NCI-H146 treated with DMSO at 0.1 percent for 48 hours (cell line): ENCODE measurements around the gene RBM10.

Source experiments
- DNase-seq: peaks from one replicate; lab custom pipeline; 2025; ENCODE audit not compliant: unreplicated experiment; lab: John Stamatoyannopoulos, UW

Gene RBM10

DNA sequence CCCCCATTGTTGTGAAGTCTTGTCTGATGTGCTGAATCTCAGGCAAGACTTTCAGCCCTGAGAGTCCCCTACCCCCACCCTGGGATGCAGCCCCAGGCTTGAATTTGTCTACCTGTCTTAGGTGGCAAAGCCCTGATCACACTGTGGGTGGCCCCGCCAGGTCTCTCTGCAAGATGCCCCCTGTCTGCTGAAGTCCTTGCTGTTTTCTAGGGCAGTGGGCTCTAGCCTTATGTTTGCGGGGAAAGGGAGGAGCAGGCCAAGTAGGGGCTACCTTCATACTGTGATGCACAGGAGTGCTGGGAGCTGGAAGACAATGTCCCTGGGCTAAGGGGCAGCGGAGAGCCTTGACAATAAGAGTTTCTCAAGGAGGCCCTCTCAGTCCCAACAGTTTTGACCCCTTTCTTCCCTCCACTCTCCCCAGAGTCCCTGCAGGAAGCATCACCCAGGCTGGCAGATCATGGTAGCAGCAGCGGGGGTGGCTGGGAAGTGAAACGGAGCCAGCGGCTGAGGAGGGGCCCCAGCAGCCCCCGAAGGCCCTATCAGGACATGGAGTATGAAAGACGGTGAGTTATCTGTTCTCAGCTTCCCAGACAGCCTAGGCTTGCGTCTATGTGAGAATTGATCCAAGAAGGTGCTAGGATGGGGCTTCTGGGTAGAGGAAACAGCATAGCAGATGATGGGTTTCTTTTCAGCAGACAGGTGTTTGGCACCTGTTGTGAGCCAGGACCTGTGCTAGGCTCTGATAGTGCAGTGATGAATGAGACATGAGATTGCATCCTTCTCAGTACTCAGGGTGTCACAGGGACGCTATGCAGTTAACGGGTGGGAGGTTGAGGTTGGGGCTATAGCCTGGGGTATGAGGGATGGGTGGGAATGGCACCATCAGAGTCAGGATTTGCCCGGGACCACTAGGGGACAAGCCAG, 2.2 kb downstream of the RBM10 start:
- no peak for DNase-seq

DNA sequence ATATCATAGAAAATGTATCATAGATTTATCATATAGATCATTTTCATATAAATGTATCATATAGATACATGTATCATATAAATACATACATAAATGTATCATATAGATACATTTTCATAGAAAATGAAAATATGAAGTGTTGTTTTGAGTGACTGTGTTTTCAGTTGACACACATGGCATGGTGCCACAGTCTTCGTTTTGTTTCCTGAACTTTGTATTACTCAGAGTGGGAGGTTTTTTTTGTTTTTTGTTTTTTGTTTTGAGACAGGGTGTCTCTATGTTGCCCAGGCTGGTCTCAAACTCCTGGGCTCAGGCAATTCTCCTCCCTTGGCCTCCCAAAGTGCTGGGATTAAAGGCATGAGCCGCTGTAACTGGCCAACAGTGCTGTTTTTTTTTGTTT, 3.9 kb downstream of the RBM10 start:
- DNase-seq = no peak

GRCh38 chrX:47151435-47151834, 6.4 kb downstream of the RBM10 start:
- no peak for DNase-seq

- DNase-seq = no peak
These were observed 11.8 kb downstream of the RBM10 start for GRCh38 chrX:47156611-47157520.

GRCh38 chrX:47158131-47158530, 13.1 kb downstream of the RBM10 start:
- no peak for DNase-seq

- no peak for DNase-seq
These were observed 13.8 kb downstream of the RBM10 start for GRCh38 chrX:47158781-47159180.

DNA sequence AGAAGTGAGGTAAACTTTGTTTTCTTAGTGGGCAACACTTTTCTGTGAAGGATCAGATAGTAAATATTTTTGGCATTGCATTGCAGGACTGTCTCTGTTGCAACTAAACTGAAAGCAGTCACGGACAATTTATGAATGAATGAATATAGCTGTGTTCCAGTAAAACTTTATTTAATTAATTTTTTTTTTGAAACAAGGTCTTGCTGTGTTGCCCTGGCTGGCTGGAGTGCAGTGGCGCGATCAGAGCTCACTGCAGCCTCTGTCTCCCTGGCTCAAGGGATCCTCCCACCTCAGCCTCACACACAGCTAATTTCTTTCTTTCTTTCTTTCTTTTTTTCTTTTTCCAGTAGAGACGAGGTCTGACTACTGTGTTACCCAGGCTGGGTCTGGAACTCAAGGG, 15.8 kb downstream of the RBM10 start:
- no peak for DNase-seq

DNA sequence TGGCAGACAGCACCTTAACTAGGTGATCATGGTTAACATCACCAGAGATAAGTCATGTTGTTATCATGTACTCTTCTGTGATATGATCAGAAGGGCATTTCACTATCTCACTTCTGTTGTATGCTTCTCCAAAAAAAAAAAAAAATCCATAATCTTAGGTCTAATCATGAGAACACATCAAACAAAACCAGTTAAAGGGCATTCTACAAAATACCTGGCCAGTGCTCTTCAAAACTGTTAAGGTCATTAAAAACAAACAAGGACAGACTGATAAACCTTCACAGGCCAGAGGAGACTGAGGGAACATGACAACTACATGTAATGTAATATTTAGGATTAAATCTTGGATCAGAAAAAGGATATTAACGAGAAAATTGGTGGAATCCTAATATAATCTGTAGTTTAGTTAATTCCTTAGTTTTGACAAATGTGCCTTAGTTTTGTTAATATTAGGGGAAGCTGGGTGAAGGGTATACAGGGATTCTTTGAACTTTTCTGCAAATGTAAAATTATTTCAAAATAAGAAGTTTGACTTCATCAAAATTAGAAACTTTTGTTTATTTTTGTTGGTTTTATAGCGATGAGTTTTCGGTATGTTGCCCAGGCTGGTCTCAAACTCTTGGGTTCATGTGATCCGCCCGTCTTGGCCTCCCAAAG, 18.0 kb downstream of the RBM10 start:
- no peak for DNase-seq

GRCh38 chrX:47164420-47164819, 19.4 kb downstream of the RBM10 start:
- no peak for DNase-seq

DNA sequence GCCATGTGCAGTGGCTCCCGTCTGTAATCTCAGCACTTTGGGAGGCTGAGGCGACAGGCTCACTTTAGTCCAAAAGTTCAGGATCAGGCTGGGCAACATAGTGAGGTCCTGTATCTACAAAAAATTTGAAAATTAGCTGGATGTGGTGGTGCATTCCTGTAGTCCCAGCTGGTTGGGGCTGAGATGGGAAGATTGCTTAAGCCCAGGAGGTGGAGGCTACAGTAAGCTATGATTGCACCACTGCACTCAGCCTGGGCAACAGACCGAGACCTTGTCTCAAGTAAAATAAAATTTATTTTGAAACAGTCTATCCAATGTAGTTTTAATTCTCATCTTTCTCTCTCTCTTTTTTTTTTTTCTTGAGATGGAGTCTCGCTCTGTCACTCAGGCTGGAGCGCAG, 21.1 kb downstream of the RBM10 start:
- DNase-seq = no peak

DNA sequence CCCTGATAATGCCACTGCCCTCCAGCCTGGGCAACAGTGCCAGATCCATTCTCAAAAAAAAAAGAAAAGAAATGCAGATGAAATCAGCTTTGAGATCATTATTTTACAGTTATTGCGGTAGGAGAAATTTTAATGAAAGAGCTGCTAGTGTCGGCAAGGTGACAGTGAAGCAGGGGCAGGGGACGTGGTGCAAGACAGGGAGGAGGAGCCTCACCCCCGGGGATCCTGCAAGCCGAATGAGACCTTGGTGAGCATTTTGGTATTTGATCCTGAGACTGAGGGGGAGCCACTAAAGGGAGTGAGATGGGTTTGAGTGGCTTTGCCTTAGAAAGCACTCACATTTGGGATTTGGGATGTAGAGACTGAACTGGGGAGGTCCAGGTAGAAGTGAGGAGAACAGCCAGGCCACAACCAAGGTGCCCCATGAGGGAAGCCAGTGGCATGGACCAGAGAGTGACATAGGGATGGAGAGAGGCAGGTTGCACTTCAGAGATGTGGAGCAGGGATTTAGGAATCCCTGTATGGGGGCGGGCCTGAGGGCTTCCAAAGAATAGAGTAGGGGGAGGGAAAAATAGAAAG, 23.6 kb downstream of the RBM10 start:
- DNase-seq = no peak

DNA sequence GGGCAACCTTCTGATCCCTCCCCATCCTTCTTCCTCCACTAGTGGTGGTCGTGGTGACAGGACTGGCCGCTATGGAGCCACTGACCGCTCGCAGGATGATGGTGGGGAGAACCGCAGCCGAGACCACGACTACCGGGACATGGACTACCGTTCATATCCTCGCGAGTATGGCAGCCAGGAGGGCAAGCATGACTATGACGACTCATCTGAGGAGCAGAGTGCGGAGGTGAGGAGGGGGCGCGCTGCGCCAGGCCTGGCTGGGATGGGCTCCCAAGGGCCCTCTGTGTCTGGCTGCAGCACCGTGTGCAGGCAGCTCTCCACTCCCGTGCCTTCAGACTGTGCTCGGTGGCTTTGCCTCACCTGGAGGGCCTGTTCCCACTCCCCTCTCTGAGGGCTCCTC, 24.3 kb downstream of the RBM10 start:
- DNase-seq = no peak

DNA sequence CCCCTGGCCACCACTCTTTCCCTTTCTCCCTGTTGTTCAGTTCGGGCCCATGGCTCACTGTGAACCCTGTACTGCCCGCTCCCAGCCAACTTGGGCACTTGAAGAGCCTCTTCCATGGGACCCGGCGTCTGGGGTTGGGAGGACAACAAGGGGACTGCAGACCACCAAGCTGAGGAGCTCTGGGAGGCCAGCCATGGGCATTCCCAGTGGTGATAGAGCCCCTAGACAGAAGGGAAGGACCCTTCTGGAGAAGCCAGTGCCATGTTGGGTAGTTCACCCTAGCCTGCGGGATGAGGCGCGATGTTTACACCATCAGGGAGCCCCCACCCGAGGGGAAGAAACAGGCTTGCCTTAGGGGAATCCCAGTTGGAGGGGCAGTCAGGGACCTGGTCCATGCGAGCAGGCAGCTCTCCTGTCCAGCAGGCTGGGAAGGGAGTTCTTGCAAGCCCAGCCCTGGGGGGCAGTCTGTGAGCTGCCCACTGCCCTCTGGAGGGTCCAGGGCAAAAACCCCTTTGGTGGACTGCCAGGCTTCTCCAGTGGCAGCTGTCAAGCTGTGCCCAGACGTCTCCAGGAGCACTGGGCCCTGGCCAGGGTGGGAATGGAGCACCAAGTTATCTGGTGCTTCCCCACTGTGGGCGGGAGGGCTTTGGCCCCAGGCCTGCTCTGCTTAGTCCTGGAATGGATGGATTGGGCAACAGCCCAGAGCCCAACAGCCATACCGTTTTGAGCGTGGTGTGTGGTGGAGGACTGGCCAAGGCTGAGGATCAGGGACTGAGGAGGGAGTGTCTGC, 24.9 kb downstream of the RBM10 start:
- no peak for DNase-seq

DNA sequence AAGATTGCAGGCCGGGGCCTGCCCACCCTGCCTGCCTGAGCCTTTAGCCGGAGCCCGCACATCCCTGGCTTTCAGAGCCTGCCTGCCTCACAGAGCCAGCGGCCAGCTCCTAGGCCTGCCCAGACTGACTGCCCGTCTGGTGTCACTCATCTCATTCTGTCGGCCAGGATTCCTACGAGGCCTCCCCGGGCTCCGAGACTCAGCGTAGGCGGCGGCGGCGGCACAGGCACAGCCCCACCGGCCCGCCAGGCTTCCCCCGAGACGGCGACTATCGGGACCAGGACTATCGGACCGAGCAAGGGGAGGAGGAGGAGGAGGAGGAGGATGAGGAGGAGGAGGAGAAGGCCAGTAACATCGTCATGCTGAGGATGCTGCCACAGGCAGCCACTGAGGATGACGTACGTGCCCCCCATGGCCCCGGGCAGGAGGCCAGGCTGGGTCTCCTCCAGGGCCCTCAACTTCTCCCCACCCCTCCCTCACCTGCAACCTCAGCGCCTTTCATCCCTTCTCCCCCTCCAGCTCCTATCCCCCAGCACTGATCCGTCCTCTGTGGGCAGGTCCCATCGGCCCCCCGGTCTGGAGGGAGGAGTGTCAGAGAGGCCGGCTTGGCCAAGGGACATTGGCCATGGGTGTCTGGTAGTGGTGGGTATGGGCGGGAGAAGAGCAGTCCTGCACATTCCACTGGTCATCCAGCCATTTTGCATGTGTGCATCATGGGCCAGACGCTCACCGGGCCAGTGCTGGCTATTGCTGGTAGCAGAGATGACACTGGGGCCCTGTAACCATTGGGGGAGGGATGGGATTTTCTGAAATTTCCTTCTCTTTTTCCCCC, 26.1 kb downstream of the RBM10 start:
- no peak for DNase-seq

GRCh38 chrX:47171996-47172395, 27.0 kb downstream of the RBM10 start:
- no peak for DNase-seq

DNA sequence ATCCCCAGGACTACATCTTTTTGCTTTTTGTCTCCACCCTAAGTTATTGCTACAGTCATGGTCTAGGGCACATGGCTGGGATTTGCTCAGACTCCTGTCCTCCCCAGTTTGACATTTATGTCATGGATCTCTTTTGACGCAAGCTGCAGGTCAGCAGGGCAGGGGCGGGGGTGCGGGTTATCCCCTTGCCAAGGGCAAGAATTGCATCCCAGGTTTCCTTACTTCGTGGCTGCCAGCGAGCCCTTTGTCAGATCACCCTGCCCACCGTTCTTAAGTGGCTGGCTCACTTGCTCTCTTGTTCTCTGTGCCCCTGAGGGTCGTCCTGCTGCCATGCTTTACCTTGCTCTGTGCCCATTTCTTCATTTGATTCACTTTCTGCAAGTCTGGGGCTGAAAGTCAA, 27.5 kb downstream of the RBM10 start:
- no peak for DNase-seq

DNA sequence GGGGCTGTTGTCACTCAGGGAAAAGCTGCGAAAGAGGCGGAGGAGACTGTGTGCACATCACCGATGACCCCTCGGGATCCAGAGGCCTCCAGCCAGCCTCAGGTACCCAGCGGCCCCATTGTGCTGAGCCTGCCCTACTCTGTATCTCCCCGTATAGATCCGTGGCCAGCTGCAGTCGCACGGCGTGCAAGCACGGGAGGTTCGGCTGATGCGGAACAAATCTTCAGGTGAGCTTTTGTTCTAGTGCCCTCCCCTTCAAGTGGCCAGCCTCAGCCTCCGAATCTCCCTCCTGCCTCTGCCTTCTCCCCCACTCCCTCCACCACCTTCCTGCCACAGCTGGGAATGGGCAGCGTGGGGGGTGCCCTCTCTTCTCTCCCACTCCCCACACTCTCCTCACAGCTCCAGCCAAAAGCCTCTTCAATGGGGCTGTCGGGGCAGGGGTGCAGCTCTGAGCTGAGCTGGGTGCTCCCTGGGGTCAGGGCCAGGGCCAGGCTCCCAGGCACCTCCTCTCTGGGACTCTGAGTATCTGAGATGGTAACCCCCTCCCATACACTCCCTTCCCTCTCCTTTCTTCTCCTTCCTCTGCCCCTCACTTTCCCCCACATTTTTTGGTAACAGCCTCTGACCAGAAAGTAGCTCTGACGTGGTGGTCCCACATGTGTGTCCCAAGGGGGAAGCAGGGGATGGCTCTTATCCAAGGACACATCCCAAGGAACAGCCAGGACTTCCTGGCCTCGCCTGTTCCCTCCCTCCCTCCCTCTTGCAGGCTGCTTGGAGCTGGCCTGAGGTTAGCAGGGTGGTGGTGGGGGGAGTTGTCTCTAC, 28.2 kb downstream of the RBM10 start:
- no peak for DNase-seq

DNA sequence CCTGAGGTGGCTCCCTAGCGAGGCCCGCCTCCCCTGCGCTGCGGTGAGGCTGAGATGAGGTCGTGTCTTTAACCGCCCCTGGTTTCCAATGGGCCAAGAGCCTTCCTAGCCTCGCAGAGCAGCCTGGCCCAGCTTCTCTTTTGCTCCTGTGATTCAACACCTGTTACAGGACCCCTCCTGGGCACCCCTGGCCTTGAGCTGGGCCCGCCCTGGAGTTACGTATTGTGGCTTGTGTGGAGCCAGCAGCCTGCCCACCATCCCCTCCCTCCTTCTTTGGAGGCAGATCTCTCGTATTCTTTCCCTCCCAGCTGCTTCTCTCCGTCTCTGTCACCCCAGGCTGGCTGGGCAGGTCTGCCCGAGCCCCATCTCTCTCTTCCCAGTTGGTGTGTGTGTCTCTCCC, 29.4 kb downstream of the RBM10 start:
- DNase-seq = no peak
